ENCODE measurements around the gene TXNDC11. TPM values are rescaled to one million over a fixed set of nuclear protein-coding genes. Genes with fewer than 3 reads are reported as not detected.

Gene TXNDC11
- total RNA-seq, 1 donor from 2014 or later = 52.7 TPM

DNA sequence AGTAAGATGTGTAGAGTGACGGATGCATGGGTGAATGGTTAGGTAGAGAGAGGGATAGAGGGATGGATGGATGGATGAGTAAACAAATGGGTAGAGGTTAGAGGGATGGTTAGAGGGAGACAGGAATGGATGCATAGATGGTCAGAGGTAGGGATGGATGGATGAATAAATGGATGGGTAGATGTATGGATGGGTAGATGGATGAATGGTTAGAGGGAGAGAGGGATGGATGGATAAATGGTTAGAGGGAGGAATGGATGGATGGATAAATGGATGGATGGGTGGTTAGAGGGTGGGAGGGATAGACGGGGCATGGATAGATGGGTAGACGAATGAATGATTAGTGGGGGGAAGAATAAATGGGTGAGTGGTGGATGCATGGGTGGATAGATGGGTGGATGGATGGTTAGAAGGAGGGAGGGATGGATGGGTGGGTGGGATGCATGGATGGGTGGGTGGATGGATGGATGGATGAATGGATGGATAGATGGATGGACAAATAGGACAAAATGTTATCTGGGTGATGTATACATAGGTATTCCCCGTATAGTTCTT, 103.6 kb downstream of the TXNDC11 start:
- H3K27ac Mint-ChIP-seq = no peak overlapping the region
- H3K4me3 Mint-ChIP-seq = no peak overlapping the region
- peaks cover 11% of the 10 kb centered on the region for H3K27me3 Mint-ChIP-seq (ENCODE audit: insufficient read depth)
- intact Hi-C loops (cut with micrococcal nuclease) = no loop called here
- H3K4me1 Mint-ChIP-seq (ENCODE audit: low read depth) = peaks cover 5% of the 10 kb centered on the region
- no peaks in the 10 kb centered on the region for H3K36me3 Mint-ChIP-seq (ENCODE audit: low read depth)
- no peaks in the 10 kb centered on the region for H3K9me3 Mint-ChIP-seq
- DNase-seq (ENCODE audit: low spot score) = no peak

- Mint-ChIP-seq H3K36me3 (ENCODE audit: low read depth) (no peaks in the 10 kb centered on the region), H3K9me3 (no peaks in the 10 kb centered on the region), H3K4me1 (ENCODE audit: low read depth) (peaks cover 5% of the 10 kb centered on the region), H3K4me3 (no peak overlapping the region), H3K27ac (no peak overlapping the region), H3K27me3 (ENCODE audit: insufficient read depth) (peaks cover 11% of the 10 kb centered on the region)
- DNase-seq (ENCODE audit: low spot score) = no peak
- intact Hi-C loops (cut with micrococcal nuclease) = no loop called here
These were observed 104.5 kb downstream of the TXNDC11 start for GRCh38 chr16:11638140-11638539.

DNA sequence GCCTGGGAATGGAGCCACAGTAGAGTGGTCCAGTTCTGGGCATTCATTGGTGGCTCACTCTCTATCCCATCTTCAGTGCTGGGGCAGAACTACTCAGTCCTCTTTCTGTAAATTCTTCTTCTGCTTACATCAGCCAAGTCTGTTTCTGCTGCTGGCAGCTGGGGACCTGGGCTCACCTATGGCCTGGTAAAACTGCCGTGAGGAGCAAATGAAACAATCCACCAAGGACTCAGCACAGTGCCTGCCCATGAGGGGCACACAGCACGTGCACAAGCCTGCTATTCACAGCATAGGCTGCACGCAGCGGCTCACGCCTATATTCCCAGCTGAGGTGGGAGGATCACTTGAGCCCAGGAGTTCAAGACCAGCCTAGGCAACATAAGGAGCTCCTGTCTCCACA, 105.3 kb downstream of the TXNDC11 start:
- intact Hi-C loops (cut with micrococcal nuclease) = no loop called here
- H3K27me3 Mint-ChIP-seq (ENCODE audit: insufficient read depth) = peaks cover 11% of the 10 kb centered on the region
- H3K4me3 Mint-ChIP-seq = no peak overlapping the region
- H3K36me3 Mint-ChIP-seq (ENCODE audit: low read depth) = no peaks in the 10 kb centered on the region
- peaks cover 5% of the 10 kb centered on the region for H3K4me1 Mint-ChIP-seq (ENCODE audit: low read depth)
- H3K9me3 Mint-ChIP-seq = no peaks in the 10 kb centered on the region
- H3K27ac Mint-ChIP-seq = no peak overlapping the region
- DNase-seq (ENCODE audit: low spot score) = no peak

DNA sequence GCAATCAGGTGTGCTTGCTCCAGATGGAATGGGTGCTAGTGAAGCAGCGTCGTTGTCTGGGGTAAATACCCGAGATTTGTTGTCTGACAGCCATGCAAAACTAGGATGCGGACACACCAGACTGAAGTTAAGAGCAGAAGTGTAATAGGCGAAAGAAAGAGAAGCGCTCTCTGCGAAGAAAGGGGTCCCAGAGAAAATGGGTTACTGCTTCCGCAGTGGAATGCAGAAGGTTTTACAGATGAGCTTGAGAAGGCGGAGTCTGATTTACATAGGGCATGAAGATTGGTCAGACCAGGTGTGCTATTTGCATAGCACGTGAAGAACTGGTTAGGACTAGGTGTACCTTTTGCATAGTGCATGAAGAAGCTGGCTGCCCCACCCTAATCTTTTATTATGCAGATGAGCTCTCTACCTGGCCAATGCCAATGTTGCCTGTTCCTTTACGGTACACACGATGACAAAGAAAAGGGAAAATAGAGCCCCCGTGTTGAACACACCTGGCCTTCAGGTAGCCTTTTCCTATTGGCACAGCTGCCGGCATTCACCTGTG, 106.4 kb downstream of the TXNDC11 start:
- intact Hi-C loops (cut with micrococcal nuclease) = no loop called here
- Mint-ChIP-seq H3K27ac (no peak overlapping the region), H3K4me1 (ENCODE audit: low read depth) (peaks cover 3% of the 10 kb centered on the region), H3K4me3 (no peak overlapping the region), H3K36me3 (ENCODE audit: low read depth) (no peaks in the 10 kb centered on the region), H3K9me3 (no peaks in the 10 kb centered on the region), H3K27me3 (ENCODE audit: insufficient read depth) (peaks cover 13% of the 10 kb centered on the region)
- DNase-seq (ENCODE audit: low spot score) = no peak

DNA sequence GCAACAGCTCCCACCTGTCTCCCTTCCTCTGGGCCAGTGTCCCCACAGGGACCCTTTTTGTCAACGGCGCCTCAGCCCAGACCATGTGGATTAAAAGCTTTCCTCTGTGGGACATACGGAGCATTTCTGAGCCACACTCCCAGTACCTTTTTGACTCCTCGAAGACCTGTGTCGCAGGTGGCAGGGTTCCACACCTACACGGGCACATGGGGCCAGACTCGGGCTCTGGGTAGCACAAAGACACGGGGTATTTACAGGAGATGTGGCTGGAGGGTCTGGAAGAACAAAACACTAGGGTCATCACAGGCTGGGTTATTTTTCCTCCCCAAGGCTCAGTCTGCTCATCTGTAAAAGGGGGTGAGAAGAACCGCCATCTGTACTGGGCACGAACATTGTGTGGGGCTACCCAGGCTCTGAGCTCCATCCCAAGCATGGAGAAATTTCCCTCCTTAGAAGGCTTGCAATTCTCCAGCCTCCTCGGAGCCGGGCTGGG, 106.9 kb downstream of the TXNDC11 start:
- H3K4me1 Mint-ChIP-seq (ENCODE audit: low read depth) = no peaks in the 10 kb centered on the region
- intact Hi-C loops (cut with micrococcal nuclease) = no loop called here
- no peaks in the 10 kb centered on the region for H3K9me3 Mint-ChIP-seq
- no peak for DNase-seq (ENCODE audit: low spot score)
- H3K4me3 Mint-ChIP-seq = no peak overlapping the region
- H3K27me3 Mint-ChIP-seq (ENCODE audit: insufficient read depth) = peaks cover 12% of the 10 kb centered on the region
- H3K36me3 Mint-ChIP-seq (ENCODE audit: low read depth) = no peaks in the 10 kb centered on the region
- no peak overlapping the region for H3K27ac Mint-ChIP-seq

DNA sequence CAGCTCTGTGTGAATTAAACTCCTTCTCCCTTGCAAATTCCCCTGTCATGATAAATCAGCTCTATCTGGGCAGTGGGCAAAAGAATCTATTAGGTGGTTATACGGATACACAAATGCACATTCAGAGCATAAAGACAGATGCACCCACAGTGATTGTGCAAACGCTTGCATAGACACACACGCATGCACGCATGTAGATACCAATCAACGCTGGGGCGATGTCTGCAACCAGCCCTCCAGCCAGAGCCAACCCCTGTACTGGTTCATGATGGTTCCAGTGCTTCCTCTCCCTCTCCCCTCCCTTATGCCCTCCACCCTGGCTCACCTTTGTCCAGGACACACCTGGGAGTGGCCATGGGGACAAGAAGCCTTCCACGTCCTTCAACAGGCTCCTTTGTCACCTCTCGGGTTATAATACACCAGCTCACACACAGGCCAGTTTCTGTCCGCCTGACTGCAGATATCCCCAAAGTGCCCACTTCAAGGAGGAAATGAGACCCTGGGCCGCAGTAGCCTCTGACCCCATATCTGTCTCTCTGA, 107.5 kb downstream of the TXNDC11 start:
- Mint-ChIP-seq H3K9me3 (no peaks in the 10 kb centered on the region), H3K27me3 (ENCODE audit: insufficient read depth) (peaks cover 11% of the 10 kb centered on the region), H3K4me3 (no peak overlapping the region), H3K27ac (no peak overlapping the region), H3K36me3 (ENCODE audit: low read depth) (no peaks in the 10 kb centered on the region), H3K4me1 (ENCODE audit: low read depth) (no peaks in the 10 kb centered on the region)
- no peak for DNase-seq (ENCODE audit: low spot score)
- intact Hi-C loops (cut with micrococcal nuclease) = no loop called here

- intact Hi-C loops (cut with micrococcal nuclease) = no loop called here
- Mint-ChIP-seq H3K27ac (no peak overlapping the region), H3K36me3 (ENCODE audit: low read depth) (no peaks in the 10 kb centered on the region), H3K4me1 (ENCODE audit: low read depth) (peaks cover 6% of the 10 kb centered on the region), H3K4me3 (no peak overlapping the region), H3K9me3 (no peaks in the 10 kb centered on the region), H3K27me3 (ENCODE audit: insufficient read depth) (peaks cover 9% of the 10 kb centered on the region)
- DNase-seq (ENCODE audit: low spot score) = no peak
These were observed 108.3 kb downstream of the TXNDC11 start for GRCh38 chr16:11634312-11634711.

GRCh38 chr16:11633113-11633512, 109.5 kb downstream of the TXNDC11 start:
- Mint-ChIP-seq H3K27ac (no peak overlapping the region), H3K27me3 (ENCODE audit: insufficient read depth) (peaks cover 9% of the 10 kb centered on the region), H3K9me3 (no peaks in the 10 kb centered on the region), H3K36me3 (ENCODE audit: low read depth) (no peaks in the 10 kb centered on the region), H3K4me1 (ENCODE audit: low read depth) (peaks cover 13% of the 10 kb centered on the region), H3K4me3 (no peak overlapping the region)
- DNase-seq (ENCODE audit: low spot score) = no peak
- intact Hi-C loops (cut with micrococcal nuclease) = no loop called here

- Mint-ChIP-seq H3K4me3 (no peak overlapping the region), H3K27me3 (ENCODE audit: insufficient read depth) (peaks cover 9% of the 10 kb centered on the region), H3K36me3 (ENCODE audit: low read depth) (no peaks in the 10 kb centered on the region), H3K4me1 (ENCODE audit: low read depth) (peaks cover 16% of the 10 kb centered on the region), H3K27ac (no peak overlapping the region), H3K9me3 (no peaks in the 10 kb centered on the region)
- no peak for DNase-seq (ENCODE audit: low spot score)
- intact Hi-C loops (cut with micrococcal nuclease) = no loop called here
These were observed 110.2 kb downstream of the TXNDC11 start for GRCh38 chr16:11632455-11632939.

DNA sequence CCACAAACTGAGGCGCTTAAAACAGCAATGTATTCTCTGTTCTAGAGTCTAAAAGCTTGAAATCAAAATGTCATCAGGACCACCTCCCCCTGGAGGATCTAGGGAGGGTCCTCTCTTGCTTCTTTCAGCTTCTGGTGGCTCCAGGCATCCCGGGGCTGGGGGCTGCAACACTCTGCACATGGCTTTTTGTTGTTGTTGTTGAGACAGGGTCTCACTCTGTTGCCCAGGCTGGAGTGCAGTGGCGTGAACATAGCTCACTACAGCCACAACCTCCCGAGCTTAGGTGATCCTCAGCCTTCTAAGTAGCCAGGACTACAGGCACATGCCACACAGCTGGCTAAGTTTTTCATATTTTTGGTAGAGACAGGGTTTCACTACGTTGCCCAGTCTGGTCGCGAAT, 111.4 kb downstream of the TXNDC11 start:
- no peaks in the 10 kb centered on the region for H3K36me3 Mint-ChIP-seq (ENCODE audit: low read depth)
- intact Hi-C loops (cut with micrococcal nuclease) = no loop called here
- H3K27me3 Mint-ChIP-seq (ENCODE audit: insufficient read depth) = peaks cover 5% of the 10 kb centered on the region
- no peak overlapping the region for H3K27ac Mint-ChIP-seq
- DNase-seq (ENCODE audit: low spot score) = no peak
- H3K4me1 Mint-ChIP-seq (ENCODE audit: low read depth) = peaks cover 16% of the 10 kb centered on the region
- H3K9me3 Mint-ChIP-seq = no peaks in the 10 kb centered on the region
- no peak overlapping the region for H3K4me3 Mint-ChIP-seq

- DNase-seq (ENCODE audit: low spot score) = no peak
- intact Hi-C loops (cut with micrococcal nuclease) = no loop called here
- no peaks in the 10 kb centered on the region for H3K36me3 Mint-ChIP-seq (ENCODE audit: low read depth)
- peaks cover 16% of the 10 kb centered on the region for H3K4me1 Mint-ChIP-seq (ENCODE audit: low read depth)
- H3K27me3 Mint-ChIP-seq (ENCODE audit: insufficient read depth) = peaks cover 2% of the 10 kb centered on the region
- H3K9me3 Mint-ChIP-seq = no peaks in the 10 kb centered on the region
- H3K27ac Mint-ChIP-seq = no peak overlapping the region
- no peak overlapping the region for H3K4me3 Mint-ChIP-seq
These were observed 111.9 kb downstream of the TXNDC11 start for GRCh38 chr16:11630768-11631056.

- DNase-seq (ENCODE audit: low spot score) = no peak
- Mint-ChIP-seq H3K27me3 (ENCODE audit: insufficient read depth) (peaks cover 2% of the 10 kb centered on the region), H3K4me3 (no peak overlapping the region), H3K9me3 (no peaks in the 10 kb centered on the region), H3K4me1 (ENCODE audit: low read depth) (peaks cover 16% of the 10 kb centered on the region), H3K27ac (no peak overlapping the region), H3K36me3 (ENCODE audit: low read depth) (no peaks in the 10 kb centered on the region)
- intact Hi-C loops (cut with micrococcal nuclease) = no loop called here
These were observed 112.5 kb downstream of the TXNDC11 start for GRCh38 chr16:11630046-11630767.
